Stromal cell of bone marrow (primary cell): ENCODE measurements around the gene KANK4.
"Not testable (repeated sequence)": the region's sequence is repeated elsewhere in the genome, so short reads cannot be mapped to it uniquely, and the experiment has no call there.

Experiments used
- DNase-seq: peaks from one replicate; pipeline ENCODE4 v3.0.0-alpha.2; 2012; ENCODE audit warnings: low read depth

Gene KANK4

DNA sequence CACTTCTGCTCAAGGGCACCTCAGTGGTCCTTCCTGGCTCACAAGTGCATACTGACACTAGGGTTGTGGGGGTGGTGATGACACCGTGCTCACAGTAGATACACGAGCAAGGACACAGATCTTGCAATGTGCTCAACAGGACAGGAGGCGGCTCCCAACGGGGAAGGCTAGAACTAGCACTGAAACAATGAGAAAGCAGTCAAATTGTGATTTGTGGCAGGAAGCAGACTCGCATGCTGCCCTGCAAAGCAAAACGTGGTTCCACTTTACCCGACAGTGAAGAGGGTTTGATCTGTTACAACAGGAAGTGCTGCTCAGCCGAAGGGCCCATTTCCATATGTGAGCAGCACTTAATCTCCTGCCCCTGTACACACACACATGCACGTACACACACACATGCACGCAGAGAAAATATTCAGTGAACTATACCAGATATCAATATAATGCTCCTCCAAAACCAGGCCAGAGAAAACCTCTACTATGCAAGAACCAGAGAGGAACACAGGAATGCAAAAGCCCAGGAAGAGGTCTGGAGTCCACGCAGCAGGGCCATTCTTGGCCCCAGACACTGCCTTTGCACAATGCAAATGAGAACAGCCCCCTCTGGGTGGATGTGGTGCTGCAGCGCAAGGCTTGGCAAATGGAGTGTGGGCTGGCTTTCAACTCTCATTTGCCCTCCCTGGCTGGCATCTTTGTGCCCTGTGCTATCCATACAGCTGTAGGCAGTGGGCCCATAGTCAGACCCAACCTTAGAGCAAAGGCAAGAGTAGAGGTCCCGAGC lies 47.1 kb downstream of the KANK4 start:
- no peak for DNase-seq

DNA sequence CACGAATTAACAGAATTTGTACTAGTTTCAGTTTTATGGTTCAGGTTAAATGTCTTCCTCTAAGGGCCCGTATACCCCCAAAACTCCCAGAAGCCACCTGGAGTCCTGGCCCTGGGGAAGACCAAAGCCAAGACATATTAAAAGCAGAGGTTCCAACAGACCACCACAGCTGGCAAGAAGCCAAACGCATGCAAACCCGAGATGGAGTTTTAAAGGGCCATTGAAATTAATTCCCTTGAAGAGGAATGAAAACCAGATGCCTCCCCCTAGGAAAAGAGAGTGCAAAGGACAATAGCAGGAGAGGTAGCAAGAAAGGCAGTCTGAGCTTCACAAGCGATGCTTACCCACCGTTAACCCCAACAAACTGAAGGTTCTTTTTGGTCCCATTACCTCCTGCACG lies 48.1 kb downstream of the KANK4 start:
- no peak for DNase-seq

DNA sequence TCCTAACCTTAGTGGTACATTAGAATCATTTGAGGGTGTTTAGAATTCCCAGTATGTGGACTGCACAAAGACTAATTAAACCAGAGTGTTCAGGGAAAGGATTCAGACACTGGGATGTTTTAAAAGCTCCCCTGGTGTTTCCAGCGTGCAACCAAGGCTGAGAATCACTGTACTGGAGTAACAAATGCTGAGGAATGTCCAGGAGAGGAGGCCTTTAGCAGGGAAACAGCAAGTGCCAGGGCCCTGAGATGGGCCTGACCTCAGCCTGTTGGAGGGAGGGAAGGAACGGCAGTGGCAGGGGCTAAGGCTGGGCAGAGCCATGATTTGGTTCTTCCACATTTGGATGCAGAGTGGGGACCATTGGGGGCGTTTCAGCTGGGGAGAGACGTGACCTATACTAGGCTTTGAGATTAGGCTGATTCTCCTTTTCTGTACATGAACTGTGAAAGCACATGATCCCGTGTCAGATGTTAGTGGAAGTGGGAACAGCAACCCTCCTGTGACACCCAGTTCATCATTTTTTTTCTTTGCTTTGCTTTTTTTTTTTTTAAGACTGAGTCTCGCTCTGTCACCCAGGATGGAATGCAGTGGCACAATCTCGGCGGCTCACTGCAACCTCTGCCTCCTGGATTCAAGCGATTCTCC lies 49.3 kb downstream of the KANK4 start:
- no peak for DNase-seq

DNA sequence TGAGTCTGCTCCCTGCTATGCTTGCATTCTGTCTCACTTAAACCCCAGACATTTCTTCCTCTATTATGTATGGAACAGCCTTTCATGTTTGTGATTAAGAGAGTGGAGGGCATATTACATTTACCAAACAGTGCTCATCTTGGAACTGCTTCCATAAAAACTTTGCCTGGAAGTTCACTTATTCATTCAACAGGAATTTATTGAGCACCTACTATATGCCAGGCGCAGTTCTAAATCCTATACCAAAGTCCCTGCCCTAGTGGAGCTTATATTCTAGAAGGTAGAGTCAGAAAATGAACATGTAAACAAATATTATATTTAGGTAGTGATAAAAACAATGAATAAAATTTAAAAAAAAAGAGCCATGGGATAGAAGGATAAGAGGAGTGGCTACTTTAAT lies 49.8 kb downstream of the KANK4 start:
- DNase-seq: no peak

DNA sequence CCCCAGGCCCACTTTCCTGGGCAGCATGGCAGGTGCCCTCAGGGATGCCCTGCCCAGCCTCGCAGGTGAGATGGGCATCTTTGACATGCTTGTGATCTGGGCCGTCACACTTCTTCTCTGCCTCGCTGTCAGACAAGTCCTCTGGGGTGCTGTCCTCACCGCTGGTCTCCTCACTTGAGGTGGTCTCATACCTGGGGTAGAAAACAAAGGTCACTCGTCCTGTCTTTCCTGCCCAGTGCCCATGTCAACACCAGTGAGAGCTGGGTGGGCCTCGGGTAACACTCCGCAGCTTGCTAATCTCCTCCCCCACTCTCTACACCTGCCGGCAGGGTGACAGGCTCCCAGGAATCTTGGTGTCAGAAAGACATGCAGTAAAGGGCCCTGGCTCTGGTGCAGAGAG lies 50.9 kb downstream of the KANK4 start:
- no peak for DNase-seq

DNA sequence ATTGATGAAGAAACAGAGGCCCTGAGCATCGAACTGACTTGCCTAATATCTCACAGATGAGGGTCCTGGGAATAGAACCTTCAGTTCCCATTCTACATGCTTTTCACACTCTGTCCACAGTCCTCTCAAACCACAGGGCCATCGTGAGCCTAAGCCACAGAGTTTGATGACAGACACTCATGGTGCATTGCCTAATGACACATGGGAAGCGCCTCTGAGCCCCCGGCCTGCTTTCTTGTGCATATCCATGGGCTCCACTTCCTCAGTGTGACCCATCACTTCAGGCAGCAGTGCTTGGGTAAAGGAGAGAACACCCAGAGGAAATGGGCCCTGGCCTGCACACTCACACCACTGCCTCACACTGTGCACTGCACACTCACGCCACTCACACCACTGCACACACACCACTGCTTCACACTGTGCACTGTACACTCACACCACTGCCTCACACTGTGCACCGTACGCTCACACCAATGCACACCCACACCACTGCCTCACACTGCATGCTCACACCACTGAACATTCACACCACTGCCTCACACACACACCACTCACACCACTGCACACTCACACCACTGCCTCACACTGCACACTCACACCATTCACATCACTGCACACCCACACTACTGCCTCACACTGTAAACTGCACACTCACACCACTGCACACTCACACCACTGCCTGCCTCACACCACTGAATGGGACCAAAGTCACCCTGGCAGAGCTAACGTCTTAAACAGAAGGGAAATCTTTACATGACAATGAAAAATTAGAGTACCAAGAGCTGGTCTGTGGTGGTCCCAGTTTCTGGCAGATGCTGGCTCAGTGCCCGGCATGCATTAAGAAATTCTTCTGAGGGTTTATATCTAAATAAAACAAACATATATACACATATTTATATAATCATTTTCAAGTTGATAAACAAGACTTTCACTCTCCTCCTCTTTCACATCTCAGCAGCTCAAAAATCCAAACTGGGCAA lies 53.0 kb downstream of the KANK4 start:
- no peak for DNase-seq

DNA sequence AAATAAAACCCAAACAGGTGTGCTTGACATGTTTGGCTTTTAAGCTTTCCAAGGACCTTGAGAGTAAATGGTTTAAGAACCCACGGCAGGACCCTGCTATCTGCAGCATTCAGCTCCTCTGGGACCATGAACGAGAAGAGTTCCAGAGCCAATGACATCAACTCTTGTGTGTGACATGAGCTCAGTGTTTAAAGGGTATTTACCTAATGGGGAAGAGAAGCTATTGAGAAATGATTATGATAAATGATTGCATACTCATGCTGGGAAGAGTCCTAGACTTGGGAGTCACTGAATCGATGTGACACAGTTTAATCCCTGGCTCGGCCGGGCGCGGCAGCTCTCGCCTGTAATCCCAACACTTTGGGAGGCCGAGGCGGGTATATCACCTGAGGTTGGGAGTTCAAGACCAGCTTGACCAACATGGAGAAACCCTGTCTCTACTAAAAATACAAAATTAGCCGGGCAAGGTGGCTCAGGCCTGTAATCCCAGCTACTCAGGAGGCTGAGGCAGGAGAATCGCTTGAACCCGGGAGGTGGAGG lies 55.4 kb downstream of the KANK4 start:
- DNase-seq: no peak

DNA sequence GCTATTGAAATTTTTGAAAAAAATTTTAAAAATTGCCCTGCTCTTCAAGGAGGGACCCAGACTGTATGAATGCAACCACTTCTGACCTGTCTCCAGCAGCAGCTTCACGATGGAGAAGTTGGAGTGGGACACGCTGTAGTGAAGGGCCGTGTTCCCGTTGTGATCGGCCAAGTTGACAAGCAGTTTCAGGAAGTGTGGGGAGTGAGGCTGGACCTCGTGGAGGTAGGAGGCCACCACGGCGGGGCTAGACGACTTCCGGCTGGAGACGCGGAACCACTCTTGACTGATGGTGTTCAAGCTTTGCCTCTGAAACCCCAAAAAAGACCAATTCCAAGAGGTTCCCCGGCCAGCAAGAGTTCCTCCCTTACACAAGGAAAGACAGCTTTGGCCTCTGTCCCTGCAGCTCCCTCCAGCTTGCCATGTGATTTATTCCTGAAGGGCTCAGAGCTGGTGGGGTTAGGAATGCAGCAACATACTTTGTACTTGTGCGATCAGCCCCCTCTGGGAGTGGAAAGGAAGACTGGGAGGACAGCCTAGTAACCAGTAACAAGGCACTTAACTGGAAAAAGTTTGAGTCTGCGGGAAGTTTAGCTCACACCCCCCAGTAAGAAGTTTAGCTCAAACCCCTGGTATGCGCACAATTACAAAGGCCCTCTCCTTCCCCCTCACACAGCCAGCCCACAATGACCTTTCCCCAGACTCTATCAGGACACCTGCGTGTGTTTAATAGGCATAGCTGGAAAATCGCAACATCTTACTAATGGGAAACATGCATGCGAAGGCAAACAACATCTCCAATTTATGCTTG lies 56.0 kb downstream of the KANK4 start:
- DNase-seq: no peak

DNA sequence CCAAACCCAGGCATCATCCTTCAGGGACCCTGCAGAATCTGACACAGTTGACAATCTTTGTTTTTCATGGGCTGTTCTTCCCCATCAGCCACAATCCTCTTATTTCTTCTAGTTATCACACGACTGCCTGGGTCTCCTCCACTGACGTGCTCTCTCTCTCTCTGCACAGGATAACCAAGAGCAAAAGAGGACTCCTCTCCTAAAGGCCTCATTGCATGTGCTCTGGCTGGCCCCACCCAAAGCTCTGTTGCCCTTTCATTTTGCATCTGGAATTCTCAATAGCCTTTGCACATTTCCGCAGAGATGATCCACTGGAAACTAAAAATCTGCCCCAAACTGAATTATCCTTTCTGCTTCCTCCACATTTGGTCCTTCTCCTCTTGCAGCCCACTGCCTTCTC lies 58.5 kb downstream of the KANK4 start:
- no peak for DNase-seq

DNA sequence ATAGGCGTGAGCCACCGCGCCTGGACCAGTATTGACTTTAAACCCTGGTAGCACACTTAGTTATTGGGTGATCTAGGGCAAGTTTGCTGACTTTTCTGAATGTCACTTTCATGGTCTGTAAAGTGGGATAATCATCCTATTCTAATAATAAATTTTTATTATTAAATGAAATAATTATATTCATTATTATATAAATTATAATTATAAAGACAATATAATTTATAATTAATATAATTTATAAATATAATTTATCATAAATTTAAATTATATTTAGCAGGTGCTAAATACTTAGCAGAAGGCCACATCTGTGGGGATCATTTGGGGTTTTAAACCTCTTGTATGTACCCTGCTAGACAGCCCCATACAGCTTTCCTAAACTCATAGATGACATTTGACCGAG lies 59.7 kb downstream of the KANK4 start:
- no peak for DNase-seq

DNA sequence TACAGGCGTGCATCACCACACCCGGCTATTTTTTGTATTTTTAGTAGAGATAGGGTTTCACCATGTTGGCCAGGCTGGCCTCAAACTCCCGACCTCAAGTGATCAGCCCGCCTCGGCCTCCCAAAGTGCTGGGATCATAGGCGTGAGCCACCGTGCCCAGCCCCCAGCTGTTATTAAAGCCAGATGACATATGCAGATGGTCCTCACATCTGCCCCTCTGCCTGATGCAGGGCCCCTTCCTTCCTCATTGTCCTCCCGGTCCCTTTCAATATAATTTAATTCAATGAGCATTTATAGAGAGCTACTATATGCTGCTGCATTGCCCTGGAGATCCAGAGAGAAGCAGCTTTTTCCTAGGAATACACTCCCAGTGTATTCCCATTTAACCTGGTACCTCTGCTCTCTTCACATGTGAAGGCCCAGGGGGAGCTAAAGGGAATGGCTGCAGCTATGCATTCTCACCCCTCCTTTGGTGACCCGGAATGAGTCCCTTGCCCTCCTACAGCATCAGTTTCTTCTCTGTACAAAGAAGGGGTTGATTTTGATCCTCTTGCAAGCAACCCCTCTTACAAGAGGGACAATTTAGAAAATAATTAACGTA lies 69.0 kb downstream of the KANK4 start:
- DNase-seq: no peak

DNA sequence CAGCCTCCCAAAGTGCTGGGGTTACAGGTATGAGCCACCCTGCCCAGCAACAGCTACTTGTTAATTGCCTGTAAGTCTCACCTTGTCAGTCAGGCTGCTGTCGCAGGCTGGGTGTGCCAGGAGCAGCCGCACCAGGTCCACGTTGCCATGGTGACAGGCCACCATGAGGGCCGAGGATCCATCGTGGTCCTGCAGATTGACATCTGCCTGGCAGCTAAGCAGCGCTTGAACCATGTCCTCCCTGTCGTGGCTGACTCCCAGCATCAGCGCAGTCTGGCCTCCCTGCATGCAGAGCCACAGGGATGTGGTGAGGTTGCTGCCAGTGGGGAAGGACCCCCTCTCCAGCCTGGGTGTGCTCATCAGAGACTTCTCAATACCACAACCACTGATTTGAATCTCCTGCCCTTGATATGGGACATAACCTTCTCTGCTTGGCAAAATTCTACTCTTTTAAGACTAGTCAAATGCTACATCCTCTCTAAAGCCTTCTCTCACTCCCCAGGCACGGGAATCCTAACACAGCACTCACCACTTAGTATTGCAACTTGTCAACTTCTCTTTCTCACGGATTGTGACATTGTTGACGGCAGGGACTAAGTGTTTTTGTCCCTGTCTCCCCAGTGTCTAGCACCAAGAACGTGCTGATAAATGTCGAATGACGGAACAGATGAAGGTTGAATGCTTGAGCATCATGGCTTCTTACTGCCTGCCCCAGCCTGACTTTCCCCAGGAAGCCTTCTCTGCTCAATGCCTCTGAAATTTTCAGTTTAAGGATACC lies 71.7 kb downstream of the KANK4 start:
- DNase-seq: no peak

DNA sequence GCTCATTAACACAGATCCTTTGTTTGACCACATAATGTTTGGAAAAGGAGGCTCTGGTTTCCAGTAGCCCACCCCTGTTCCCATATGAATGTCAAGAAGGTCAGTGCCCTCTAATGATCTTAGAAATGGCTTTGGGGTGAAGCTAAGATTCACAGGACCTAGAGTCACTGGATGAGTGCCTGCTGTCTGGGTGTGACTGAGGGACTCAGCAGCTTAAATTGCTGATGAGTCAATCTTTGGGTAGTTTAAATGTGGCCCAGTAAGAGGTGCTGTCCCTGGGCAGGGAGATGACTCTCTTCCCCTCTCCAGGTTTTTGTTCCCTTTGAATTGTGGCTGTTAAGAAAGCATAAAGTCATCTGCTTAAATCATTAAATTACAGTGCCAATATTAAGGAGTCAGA lies 74.0 kb downstream of the KANK4 start:
- no peak for DNase-seq

DNA sequence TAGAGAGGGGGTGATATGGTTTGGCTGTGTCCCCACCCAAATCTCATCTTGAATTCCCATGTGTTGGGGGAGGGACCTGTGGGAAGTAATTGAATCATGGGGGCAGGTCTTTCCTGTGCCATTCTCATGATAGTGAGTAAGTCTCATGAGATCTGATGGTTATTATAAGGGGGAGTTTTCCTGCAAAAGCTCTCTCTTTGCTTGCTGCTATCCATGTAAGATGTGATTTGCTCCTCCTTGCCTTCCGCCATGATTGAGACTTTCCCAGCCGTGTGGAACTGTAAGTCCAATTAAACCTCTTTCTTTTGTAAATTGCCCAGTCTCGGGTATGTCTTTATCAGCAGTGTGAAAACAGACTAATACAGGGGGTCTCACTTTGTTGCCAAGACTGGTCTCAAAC lies 74.9 kb downstream of the KANK4 start:
- not testable (repeated sequence) for DNase-seq

DNA sequence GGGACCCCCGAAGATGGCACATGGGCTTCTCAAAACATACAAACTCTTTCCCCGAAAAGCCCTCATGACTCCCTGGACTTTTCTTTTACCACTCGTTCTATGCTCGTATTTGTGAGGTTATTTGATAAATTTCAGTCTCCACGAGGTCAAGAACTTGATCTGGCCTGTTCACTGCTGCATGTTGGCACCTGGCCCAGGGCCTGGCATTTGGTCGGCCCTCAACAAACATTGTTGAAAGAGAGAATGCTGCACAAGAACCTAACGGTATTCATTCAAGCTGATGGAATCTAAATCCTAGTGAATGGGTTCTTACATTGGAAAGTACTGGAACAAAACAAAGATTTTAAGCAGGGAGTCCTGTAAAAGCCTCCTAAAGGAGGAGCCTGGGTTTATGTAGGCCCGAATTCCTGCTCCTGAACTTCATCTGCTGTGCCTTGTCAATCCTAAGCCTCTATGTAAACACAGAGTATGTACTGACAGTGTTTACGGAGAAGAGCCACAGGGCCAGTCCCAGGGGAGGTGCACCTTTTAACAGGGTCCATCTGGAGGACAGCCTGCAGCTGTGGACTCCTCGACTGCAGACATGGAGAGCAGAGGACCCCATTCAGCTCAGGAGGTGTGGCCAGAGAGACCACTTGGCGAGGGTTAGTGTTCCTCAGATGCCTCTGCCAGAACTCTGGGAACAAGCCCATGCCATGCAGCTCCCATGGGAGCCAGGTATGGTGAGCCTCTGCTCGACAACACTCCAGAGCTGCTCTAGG lies 77.7 kb downstream of the KANK4 start:
- no peak for DNase-seq

DNA sequence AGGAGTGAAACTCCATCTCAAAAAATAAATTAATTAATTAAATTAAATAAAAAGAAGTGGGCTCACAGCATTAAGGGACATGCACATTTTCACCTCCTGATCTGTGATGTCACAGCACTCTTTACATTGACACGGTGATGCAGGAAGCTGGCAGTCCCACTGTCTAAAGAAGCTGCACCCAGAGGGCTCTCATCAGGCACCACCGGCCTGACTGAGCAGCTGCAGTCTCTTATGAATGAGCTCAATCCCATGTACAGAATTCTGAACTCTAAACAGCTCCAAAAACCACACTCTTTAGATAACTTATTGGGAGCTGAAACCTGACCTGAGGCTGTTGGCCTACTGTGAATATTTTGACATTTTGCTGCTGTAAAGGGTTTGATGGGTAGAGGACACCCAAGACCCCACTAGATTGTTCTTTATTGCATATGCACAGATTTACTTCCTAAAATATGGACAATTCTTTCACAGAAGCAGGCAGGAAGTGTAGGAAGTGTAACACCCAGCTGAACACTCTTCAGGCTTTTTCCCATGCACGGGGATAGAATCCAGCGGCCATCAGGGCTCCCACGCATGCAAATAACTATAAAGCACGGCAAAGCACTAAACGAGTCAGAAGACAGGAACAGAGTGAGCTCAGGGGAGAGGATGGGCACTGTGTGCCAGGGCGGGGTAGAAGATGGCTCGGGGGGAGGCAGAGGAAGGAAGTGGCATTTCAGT lies 78.4 kb downstream of the KANK4 start:
- DNase-seq: no peak

DNA sequence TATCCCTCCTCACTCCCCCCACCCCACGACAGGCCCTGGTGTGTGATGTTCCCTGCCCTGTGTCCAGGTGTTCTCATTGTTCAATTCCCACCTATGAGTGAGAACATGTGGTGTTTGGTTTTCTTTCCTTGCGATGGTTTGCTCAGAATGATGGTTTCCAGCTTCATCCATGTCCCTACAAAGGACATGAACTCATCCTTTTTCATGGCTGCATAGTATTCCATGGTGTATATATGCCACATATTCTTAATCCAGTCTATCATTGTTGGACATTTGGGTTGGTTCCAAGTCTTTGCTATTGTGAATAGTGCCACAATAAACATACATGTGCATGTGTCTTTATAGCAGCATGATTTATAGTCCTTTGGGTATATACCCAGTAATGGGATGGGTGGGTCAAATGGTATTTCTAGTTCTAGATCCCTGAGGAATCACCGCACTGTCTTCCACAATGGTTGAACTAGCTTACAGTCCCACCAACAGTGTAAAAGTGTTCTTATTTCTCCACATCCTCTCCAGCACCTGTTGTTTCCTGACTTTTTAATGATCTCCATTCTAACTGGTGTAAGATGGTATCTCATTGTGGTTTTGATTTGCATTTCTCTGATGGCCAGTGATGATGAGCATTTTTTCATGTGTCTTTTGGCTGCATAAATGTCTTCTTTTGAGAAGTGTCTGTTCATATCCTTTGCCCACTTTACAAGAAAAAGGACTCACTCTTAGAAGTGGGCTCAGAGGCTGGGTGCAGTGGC lies 79.4 kb downstream of the KANK4 start:
- DNase-seq: not testable (repeated sequence)

DNA sequence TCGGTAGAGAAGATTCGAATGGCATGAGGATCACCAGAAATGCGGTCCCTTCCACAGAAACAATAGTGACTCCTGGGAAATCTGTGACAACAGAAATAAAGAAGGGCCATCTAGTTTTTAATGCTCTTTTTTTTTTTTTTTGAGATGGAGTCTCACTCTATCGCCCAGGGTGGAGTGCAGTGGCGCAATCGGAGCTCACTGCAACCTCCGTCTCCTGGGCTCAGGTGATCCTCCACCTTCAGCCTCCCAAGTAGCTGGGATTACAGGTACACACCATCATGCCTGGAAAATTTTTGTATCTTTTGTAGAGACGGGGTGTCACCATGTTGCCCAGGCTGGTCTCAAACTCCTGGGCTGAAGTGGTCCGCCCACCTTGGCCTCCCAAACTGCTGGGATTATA lies 80.7 kb downstream of the KANK4 start:
- no peak for DNase-seq
